GM19193 (cell line): ENCODE data around the gene ASB1.

Experiments used
- POLR2A ChIP-seq: IDR thresholded peaks from 4 replicates; pipeline ENCODE4 v1.6.1; 2011; ENCODE audit not compliant: insufficient read depth, insufficient read length; ENCODE audit errors: extremely low read depth

ASB1 gene

DNA sequence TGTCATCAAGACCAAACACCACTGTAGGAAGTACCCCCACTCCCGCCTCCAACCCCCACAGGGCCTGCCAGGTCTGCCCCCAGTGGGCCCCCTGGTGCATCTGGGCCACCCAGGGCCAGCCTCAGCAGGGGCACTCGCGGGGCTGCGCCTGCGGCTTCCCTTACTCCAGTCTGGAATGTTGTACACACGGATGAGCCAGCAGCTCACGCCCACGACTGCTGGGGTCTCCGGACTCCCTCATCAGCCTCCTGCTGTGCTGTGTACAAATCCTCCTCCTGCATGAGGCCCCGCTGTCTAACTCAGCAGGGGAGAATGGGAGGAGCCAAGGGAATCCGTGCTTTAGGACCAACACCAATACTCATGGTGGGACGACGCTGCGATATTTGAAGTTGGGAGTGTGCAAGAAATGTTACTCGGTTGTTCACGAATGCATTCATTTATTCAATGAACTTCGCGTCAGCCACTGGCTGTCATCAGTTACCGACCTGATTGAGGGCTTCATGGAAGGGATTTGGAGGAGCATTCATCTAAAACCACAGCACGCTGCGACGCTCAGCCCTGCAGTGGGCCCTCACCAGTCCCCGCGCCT, 654 bp upstream of the ASB1 start:
- no peak for TF ChIP-seq POLR2A

DNA sequence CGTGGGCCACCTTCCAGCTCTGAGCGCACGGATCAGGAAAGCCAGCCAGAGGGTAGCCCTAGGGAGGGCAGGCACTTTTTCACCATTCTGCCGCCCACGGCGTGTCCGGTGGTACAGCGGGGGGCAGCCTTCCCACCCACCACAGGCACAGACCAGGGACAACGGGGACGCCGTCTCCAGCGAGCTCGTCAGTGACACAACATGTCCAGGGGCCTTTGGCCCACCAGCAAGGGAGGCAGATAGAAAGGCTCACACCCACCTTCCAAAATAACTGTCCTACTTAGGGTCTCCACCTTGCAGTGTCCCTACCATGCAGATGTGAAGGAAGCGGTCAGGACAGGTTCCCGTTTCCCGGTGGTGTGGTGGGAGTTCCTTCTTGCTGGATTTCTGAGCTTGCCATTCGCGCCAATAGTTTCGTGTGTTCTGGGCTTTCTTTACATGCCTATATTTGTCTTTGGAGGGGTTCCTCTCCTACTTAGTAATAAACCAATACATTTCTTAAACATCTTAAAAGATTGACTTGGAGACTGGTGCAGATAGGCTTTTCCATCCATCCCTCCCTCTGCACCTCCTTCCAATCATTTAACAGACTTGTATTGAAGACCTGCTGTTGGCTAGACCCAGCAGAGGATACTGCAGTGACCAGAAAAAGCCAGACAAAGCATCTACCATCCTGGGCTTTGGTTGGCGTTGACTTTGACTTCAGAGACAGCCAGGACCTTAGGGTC, 872 bp downstream of the ASB1 start:
- no peak for TF ChIP-seq POLR2A

DNA sequence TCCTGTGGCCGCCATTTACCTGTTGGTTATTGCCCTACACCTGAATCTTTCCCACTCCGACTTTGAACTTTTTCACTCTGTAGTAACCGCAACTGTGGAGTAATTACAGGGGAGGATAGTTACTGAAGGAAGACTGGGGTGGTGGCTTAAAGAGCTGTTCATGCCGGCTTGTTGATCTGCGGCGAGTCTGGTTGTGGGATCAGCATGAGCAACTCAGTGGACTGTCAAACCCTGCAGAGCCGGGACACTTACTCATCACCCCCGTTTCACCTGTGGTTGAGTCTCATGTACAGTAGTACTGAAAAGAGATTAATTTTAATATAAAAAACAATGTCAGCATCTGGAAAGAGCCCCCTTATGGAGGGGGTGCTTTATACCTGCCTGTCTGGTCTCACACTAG, 2.1 kb downstream of the ASB1 start:
- TF ChIP-seq POLR2A, result no peak

DNA sequence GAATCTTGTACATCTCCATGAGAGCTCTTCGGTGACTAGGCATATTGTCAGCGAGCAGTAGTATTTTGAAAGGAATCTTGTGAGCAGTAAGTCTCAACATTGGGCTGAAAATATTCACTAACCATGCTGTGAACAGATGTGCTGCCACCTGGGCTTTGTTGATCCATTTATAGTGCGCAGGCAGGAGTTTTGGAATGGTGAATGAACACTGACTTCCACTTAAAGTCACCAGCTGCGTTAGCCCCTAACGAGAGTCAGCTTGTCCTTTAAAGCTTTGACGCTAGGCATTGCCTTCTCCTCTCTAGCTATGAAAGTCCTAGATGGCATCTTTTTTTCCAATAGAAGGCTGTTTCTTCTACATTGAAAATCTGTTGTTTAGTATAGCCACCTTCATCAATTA, 4.1 kb downstream of the ASB1 start:
- TF ChIP-seq POLR2A, result no peak

DNA sequence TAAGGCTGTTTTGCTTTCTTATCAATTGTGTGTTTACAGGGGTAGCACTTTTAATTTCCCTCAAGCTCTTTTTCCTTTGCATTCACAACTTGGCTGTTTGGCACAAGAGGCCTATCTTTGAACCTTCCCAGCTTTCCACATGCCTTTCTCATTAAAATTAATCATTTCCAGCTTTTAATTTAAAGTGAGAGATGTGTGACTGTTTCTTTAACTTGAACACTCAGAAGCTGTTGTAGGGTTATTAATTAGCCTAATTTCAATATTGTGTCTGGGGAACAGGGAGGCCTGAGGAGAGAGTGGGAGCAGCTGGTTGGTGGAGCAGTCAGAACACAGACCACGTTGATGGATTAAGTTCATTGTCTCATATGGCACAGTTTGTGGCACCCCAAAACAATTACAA, 4.7 kb downstream of the ASB1 start:
- TF ChIP-seq POLR2A, result no peak

DNA sequence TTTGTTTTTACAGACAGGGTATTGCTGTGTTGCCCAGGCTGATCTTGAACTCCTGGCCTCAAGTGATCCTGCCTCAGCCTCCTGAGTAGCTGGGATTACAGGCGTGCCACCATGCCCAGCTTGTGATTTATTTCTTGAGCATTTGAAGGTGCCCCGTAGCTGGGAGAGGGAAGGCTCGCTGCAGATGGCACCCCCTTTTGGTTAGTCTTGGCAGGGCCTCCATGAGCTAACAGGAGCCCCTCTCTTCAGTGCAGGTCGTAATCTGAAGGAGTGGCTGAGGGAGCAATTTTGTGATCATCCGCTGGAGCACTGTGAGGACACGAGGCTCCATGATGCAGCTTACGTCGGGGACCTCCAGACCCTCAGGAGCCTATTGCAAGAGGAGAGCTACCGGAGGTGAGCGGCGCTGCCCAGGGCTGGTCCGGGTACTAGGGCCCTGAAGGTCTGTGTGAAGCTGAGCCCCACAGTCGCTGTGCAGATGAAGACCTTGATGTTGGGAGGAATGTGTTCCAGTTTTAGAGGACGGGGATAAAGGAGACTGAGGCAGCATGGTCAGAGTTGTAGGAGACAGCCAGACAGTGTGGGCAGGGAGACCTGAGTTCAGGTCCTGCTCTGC, 6.7 kb downstream of the ASB1 start:
- no peak for TF ChIP-seq POLR2A

DNA sequence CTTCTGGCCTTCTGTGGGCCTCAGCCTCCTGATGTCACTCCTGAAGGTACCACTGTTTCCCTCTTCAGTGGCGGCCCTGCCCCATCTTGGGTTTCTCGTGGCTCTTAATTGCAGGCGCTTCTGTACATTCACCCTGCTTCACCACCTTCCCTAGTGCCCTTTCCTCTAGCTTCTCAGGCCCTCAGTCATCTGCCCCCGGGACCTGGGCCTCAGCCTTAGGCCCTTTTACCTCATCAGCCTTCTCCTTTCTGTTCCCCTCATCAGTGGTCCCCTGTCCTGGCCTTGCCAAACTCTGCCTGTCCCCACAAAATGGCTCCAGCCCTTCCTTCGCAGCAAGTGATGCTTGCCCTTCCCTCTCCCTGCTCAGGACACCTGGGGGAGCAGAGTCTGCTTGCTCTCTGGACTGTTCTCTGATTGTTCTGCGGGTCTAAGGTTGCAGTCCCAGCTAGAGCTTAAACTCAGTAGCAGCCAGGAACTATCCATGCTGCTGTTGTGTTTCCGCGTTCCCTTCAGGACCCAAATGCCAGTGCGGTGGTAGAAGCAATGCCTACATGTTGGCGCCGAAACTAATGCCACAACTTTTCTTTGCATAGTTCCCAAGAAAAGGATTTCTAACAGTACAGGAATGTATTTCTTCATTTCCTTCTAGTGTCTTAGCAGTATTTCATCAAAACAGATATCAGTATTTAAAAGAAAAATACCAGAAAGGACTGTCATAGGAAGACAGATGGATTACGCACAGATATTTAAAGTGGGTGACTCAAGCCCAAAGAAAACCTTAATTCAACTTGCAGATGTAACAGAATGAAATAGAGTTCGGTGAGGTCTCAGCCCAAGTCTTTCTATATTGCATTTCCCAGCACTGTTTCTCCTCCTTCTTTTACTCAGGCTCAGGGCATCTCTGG, 7.5 kb downstream of the ASB1 start:
- TF ChIP-seq POLR2A, result no peak

DNA sequence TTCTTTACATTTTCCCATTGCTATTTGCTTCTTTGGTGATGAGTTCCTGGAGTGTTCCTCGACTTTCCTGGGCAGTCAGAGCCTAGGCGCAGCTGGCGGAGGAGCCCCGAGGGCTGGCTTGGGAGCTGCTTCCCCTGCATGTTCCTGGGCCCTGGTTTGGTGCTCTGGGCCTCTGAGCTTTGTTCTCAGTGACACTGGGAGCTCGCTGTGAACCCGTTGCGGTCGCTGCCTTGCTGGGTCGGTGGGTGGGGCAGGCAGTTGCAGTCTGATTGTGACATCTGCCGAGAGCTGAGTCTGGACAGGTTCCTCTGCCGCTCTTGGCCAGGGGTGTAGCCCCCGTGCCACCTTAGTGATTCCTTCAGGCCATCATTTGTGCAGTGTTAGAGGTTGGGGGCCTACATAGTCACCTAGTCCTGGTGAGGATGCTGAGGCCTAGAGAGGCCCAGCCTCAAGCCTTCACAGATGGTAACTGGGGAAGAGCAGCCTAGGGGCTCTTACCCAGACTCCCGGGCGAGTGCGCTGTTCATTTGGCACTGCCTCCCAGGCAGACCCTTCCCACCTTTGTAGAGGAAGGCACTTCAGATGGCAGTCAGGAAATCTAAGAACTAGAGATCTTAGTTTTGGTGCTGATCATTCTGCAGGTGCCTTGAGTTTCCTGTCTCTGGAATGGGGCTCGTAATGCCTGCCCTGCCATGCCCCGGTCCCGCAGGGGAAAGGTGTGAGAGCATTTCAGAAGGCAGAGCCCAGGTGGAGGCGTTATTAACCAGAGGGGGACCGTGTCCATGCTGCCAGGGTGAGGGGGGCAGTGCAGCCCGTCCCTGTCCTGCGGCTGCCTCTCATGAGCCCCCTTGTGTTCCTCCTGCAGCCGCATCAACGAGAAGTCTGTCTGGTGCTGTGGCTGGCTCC, 8.4 kb downstream of the ASB1 start:
- TF ChIP-seq POLR2A, result no peak

DNA sequence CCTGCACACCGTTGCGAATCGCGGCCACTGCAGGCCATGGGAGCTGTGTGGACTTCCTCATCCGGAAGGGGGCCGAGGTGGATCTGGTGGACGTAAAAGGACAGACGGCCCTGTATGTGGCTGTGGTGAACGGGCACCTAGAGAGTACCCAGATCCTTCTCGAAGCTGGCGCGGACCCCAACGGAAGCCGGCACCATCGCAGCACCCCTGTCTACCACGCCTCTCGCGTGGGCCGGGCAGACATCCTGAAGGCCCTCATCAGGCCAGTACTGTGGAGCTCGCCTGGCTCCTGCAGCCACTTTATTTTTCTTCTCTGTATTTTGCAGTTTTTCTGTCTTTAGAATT, 9.0 kb downstream of the ASB1 start:
- TF ChIP-seq POLR2A, result no peak

DNA sequence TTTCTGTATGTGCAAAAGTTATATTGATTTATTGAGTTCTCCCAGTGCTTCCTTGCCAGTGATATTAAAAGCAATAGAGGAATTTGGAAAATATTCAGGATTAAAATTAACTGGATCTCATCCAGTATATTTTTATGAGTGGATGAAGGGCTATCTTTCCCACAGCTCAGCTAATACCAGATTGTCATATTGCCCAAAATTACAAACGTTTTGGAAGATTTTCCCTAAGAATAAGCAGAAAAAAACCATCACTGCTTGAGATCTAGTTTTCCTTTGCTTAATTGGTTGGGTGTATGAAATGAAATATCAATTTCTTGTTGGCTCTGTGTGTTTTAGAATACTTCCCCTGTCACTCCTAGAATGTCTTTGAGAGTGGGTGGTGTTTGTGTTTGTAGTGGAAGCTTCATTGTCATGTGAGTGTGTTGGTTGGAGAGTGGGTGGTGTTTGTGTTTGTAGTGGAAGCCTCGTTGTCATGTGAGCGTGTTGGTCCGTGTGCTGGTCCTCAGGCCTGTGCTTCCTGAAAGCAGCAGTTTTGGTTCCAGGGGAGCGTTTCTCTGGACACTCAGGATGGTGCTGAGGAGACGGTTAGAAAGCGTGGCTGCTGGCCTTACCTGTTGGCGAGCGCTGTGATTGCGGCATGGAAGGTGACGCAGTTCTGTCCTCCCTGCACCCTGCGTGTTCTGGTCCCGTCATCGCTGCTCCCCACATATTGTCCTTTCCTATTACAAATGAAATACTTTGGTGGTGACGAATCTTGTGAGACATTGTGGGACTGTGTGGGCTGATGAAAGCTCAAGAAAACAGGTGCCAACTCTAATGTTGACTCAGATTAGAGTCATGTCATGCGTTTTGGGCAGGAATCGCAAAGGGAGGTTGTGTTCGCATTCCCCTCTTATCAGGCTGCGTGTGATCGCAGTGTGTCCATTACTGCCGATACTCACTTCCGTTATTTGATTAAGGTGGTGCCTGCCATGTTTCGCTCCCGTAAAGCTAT, 12.4 kb downstream of the ASB1 start:
- no peak for TF ChIP-seq POLR2A

DNA sequence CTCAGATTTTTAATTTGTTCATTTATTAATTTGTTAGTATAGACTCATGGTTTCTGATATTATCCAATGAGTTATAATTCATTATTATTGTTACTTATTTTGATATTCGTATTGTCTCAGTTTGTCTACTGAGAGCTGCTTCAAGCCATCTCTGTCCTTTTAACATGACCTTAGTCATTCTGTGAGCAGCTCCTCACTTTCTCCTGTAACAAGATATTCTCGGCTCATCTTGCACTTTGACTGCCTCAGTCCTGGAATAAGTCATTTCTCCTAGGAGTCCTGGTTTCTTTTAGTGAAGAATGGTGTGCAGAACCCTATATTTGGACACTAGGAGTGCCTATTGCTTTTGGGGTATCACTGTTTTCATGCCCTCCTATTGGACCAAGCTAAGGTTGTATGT, 13.2 kb downstream of the ASB1 start:
- no peak for TF ChIP-seq POLR2A

DNA sequence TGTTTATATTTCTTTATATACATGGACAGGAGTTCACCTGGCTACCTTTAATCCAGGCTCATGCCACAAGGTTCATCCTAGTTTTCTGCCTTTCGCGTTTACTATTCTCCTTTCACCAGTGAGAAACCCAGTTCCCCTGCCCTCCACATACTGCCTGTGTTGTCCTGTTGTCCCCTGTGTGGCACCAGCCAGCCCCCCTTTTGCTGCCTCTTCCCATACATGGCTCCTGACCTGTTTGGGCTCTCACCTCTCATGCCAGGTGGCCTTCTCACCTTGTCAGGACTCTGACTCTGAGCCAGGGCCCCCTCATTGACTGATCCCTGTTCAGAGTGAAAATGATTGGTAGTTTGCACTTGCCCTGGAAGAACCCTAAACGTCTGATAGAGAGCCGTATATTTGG, 13.6 kb downstream of the ASB1 start:
- no peak for TF ChIP-seq POLR2A

DNA sequence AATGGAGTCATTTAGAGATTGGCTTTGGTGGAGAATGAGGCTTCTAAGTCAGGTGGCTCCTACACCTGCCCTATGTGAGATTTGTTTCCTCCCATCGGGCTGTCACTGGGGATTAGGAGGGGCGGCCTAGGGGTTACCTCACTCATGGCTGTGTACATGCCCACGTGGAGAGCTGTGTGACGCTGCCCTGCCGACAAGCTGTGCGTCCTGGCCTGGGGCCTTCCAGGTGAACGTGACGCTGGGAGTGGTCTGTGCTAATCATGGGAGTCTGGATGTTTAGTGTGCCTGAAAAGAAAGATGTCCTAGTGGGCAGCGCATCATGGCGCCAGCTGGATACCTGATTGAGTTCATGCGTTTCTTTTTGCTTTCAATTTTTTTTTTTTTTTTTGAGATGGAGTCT, 14.0 kb downstream of the ASB1 start:
- no peak for TF ChIP-seq POLR2A

DNA sequence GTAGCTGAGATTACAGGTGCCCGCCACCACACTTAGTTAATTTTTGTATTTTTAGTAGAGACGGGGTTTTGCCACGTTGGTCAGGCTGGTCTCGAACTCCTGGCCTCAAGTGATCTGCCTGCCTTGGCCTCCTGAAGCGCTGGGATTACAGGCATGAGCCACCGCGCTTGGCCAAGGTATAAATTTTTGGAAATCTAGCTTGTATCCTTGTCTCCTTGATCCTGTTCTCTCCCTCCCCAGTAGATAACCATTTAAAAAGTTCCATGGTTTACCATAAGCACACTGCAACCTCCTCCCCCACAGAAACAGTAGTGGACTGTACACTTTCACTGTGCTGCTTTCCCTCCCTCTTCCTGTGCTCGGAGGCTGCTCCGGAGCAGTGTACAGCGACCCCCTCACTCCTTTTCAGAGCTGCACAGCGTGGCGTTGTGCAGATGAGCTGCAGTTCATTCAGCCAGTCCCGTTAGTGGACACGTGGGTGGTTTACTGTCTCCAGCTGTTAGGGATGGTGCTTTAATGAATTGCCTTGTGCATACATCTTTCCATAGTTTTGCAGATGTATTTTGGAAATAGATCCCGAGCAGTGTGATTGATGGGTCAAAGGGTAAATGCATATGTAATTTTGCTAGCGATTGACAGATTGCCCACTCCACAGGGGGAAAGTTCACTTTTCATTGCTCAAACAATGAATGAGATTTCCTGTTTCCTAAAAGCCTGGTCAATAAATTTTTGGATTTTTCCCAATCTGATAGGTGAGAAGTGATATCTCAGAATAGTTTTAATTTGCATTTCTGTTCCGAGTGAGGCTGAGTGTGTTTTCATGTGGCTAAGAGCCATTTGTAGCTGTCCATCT, 14.8 kb downstream of the ASB1 start:
- TF ChIP-seq POLR2A, result no peak
